Spleen (tissue), 11 donors: ENCODE results near the gene OR13C4. TPM values are rescaled to one million over a fixed set of nuclear protein-coding genes. Genes with fewer than 3 reads are reported as not detected.

Source experiments
- DNase-seq: peaks from one replicate; pipeline ENCODE4 v3.0.0-alpha.2; 2020
- H3K27ac ChIP-seq, 8 donors: fragments of 200-600 bp; sonication (generic) in 7 of 8; 1 replicate in 4 of 8; 2 replicates in 4 of 8; pipeline versions ENCODE4 v1.5.0 to v1.8.0; 2016 to 2021; ENCODE audit warnings: inconsistent platforms in 4 of 8, mild to moderate bottlenecking in 4 of 8, moderate library complexity in 1 of 8
- H3K27me3 ChIP-seq, 7 donors: fragments of 200-600 bp; sonication (generic) in 6 of 7; replicated peaks in 1 of 7; 1 replicate in 4 of 7; 2 replicates in 3 of 7; pipeline versions ENCODE4 v1.5.0 to v1.8.0; 2016 to 2021; ENCODE audit warnings: inconsistent platforms in 3 of 7, mild to moderate bottlenecking in 1 of 7
- H3K36me3 ChIP-seq, 6 donors: fragments of 200-600 bp; sonication (generic) in 5 of 6; 1 replicate in 4 of 6; 2 replicates in 2 of 6; pipeline versions ENCODE4 v1.5.0 to v1.8.0; 2016 to 2021; ENCODE audit warnings: inconsistent platforms in 2 of 6
- H3K4me1 ChIP-seq, 6 donors: fragments of 200-600 bp; sonication (generic) in 5 of 6; 1 replicate in 3 of 6; 2 replicates in 3 of 6; pipeline versions ENCODE4 v1.5.0 to v1.8.0; 2016 to 2021; ENCODE audit warnings: inconsistent platforms in 3 of 6
- H3K4me3 ChIP-seq, 8 donors: fragments of 200-600 bp; sonication (generic) in 7 of 8; 1 replicate in 4 of 8; 2 replicates in 4 of 8; pipeline versions ENCODE4 v1.5.0 to v1.8.0; 2016 to 2021; ENCODE audit warnings: inconsistent platforms in 4 of 8, mild to moderate bottlenecking in 4 of 8, moderate library complexity in 2 of 8
- H3K9me3 ChIP-seq, 8 donors: fragments of 200-600 bp; sonication (generic) in 7 of 8; 1 replicate in 4 of 8; 2 replicates in 4 of 8; pipeline versions ENCODE4 v1.5.0 to v1.8.0; 2016 to 2021; ENCODE audit warnings: inconsistent platforms in 4 of 8
- POLR2A ChIP-seq, 3 donors: fragments of 450-650 bp; IDR thresholded peaks; one replicate each; pipeline ENCODE4 v1.5.1; 2017; ENCODE audit warnings: antibody characterized with exemption in 3 of 3, mild to moderate bottlenecking in 1 of 3
- POLR2AphosphoS5 ChIP-seq, 3 donors: sonication (generic); formaldehyde crosslinking; IDR thresholded peaks; one replicate each; pipeline ENCODE4 v1.5.1; 2017; ENCODE audit warnings: antibody characterized with exemption in 3 of 3
- WGBS, 5 donors: extraction: QIAGEN DNeasy Blood & Tissue Kit in 3 of 5; methylation state at CpG; one replicate each; pipeline versions ENCODE4 v1.1.5 to v1.1.7; 2013 to 2018; 5-methylcytosine and 5-hydroxymethylcytosine counted together
- intact Hi-C: fragments of 100-400 bp; cut with DNase I; formaldehyde crosslinking; loops from one replicate; pipeline ENCODE4 v1.15.0; 2023; ENCODE audit warnings: low total_unique reads
- polyA plus RNA-seq, 3 donors: library from polyadenylated mRNA; stranded (reverse); fragments of 200-250 nt; gene quantifications; one replicate each; pipeline ENCODE4 v1.2.1, GENCODE V29; 2013
- total RNA-seq, 7 donors: library from RNA; depleted of rRNA in 3 of 7; stranded (reverse); fragments of >200 nt in 3 of 7; fragmentation: NEBNext Ultra II Directional in 4 of 7; extraction: Animal tissue kit (Norgen Biotek cat#: 25700) in 4 of 7; gene quantifications; one replicate each; pipeline versions ENCODE4 v1.1.0 to v1.2.1, GENCODE V29; 2016 to 2021
- TF ChIP-seq, protein P1 (sequence below), 11 experiments: fragments of 200-600 bp in 7 of 11; fragments of 450-650 bp in 4 of 11; sonication (generic) in 4 of 11; IDR thresholded peaks in 8 of 11; conservative IDR thresholded peaks in 3 of 11; 1 replicate in 7 of 11; 2 replicates in 4 of 11; pipeline versions ENCODE4 v1.4.0 to v1.8.0; 2016 to 2021; ENCODE audit warnings: antibody characterized with exemption in 11 of 11, inconsistent platforms in 4 of 11, mild to moderate bottlenecking in 1 of 11
- donor health status: healthy with polysubstance abuse.
- donor health status: DM: no; HTN: no; CAD: no; lungs with moderate emphysema.
- donor health status: DM: no; HTN: no; CAD: no.
- donor health status: Bipolar disorder and iron deficiency.
- donor health status: healthy.
- donor health status: DM: no; HTN: no; CAD: no.
- donor health status: DM: yes; HTN: yes; CAD: no.

The OR13C4 gene
- total and polyA plus RNA-seq, 10 donors = not detected

GRCh38 chr9:104506565-104506964 lies 20.4 kb downstream of the OR13C4 start:
- intact Hi-C loops = no loop called here
- Histone ChIP-seq H3K36me3 (no peaks in the 10 kb centered on the region), H3K4me1 (no peaks in the 10 kb centered on the region), H3K4me3 (no peak overlapping the region), H3K27ac (no peak overlapping the region), H3K27me3 (no peaks in the 10 kb centered on the region), H3K9me3 (no peaks in the 10 kb centered on the region)
- no peak for DNase-seq
- TF ChIP-seq POLR2AphosphoS5 (IDR thresholded peaks at IDR 0.05) (no peak), POLR2A (IDR thresholded peaks at IDR 0.05) (no peak)
- TF ChIP-seq, protein P1, sequence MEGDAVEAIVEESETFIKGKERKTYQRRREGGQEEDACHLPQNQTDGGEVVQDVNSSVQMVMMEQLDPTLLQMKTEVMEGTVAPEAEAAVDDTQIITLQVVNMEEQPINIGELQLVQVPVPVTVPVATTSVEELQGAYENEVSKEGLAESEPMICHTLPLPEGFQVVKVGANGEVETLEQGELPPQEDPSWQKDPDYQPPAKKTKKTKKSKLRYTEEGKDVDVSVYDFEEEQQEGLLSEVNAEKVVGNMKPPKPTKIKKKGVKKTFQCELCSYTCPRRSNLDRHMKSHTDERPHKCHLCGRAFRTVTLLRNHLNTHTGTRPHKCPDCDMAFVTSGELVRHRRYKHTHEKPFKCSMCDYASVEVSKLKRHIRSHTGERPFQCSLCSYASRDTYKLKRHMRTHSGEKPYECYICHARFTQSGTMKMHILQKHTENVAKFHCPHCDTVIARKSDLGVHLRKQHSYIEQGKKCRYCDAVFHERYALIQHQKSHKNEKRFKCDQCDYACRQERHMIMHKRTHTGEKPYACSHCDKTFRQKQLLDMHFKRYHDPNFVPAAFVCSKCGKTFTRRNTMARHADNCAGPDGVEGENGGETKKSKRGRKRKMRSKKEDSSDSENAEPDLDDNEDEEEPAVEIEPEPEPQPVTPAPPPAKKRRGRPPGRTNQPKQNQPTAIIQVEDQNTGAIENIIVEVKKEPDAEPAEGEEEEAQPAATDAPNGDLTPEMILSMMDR (IDR thresholded peaks at IDR 0.05 in 8 of 11, conservative IDR thresholded peaks at IDR 0.05 in 3 of 11) = no peak

DNA sequence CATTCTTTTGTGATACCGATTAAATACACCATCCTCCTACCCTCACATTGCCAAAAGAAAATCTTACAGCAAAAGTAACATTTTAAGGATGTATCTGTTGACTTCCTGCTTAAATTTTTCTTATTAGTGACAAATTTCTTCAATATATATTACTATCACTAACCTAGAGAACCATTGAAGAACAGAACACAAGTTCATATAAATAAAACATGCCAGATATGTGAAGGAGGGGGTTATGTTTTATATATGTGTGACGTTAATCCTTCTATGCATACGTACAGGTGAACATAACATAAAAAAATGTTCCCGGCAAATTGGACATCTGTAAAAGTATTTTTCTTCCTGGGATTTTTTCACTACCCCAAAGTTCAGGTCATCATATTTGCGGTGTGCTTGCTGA lies 23.0 kb downstream of the OR13C4 start, which contains the start of gene OR13F1:
Gene OR13F1, plus strand, starts transcription at position 301 of the 400 bp plus-strand sequence. Its CDS starts 0 bp downstream, at position 301.
- H3K4me1 ChIP-seq = no peaks in the 10 kb centered on the region
- H3K9me3 ChIP-seq = no peaks in the 10 kb centered on the region
- H3K4me3 ChIP-seq = no peak within 1 kb of the TSS
- no peak within 1 kb of the TSS for H3K27ac ChIP-seq
- H3K36me3 ChIP-seq = no peaks in the 10 kb centered on the region
- TF ChIP-seq, protein P1 (IDR thresholded peaks at IDR 0.05 in 8 of 11, conservative IDR thresholded peaks at IDR 0.05 in 3 of 11) = no peak
- TF ChIP-seq POLR2A (IDR thresholded peaks at IDR 0.05) (no peak), POLR2AphosphoS5 (IDR thresholded peaks at IDR 0.05) (no peak)
- intact Hi-C loops = no loop called here
- no peaks in the 10 kb centered on the region for H3K27me3 ChIP-seq
- DNase-seq = no peak
- WGBS, 5 donors = 85 to 94% (median 90%) methylated on average over 5 of the region's 5 CpGs

DNA sequence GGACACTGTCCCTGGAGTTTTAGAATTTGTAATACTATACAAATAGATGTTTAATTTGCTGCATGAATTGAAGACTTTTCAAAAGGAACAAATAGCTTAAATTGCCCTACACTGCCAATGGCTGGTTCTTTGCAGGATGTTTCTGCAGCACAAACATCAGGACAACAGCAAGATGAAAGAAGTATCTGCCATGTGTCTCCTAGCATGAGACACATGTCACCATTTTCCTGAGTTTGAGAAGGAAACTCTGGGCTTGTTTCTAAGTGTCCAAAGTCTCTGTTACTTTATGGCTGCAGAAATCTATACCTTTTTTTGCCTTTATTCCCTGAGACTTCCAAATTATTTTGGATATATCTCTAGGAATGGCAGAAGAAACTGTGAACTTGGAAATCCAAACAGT lies 23.6 kb downstream of the OR13C4 start:
- no peaks in the 10 kb centered on the region for H3K4me1 ChIP-seq
- H3K36me3 ChIP-seq = no peaks in the 10 kb centered on the region
- H3K4me3 ChIP-seq = no peak overlapping the region
- TF ChIP-seq, protein P1 (IDR thresholded peaks at IDR 0.05 in 8 of 11, conservative IDR thresholded peaks at IDR 0.05 in 3 of 11) = no peak
- no peak for TF ChIP-seq POLR2A (IDR thresholded peaks at IDR 0.05)
- TF ChIP-seq POLR2AphosphoS5 (IDR thresholded peaks at IDR 0.05) = no peak
- no peaks in the 10 kb centered on the region for H3K27me3 ChIP-seq
- intact Hi-C loops = no loop called here
- no peaks in the 10 kb centered on the region for H3K9me3 ChIP-seq
- no peak for DNase-seq
- H3K27ac ChIP-seq = no peak overlapping the region

DNA sequence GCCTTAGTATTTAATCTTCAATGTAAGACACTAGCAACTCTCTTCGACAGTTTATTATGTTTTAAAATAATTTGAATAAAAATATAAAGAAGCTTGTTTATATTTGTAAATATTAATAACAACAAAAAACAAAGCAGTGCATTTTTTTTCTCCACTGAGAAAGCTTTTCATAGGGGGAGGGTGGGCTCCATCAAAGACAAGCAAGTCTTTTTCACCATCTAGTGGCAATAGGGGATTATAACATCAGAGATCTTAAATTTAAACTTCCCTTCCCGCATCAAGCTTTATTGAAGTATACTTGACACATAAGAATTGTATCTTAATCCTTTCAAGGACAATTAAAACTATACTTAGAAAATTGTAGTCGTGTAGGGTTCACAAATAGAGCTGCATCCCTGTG lies 32.2 kb downstream of the OR13C4 start:
- no peak overlapping the region for H3K27ac ChIP-seq
- H3K27me3 ChIP-seq = no peaks in the 10 kb centered on the region
- H3K4me1 ChIP-seq = no peaks in the 10 kb centered on the region
- H3K4me3 ChIP-seq = no peak overlapping the region
- intact Hi-C loops = no loop called here
- no peak for DNase-seq
- 41 to 54% (median 46%) methylated on average over 3 of the region's 3 CpGs for WGBS, 5 donors
- H3K9me3 ChIP-seq = peaks cover 0 to under 1% (median 0%) of the 10 kb centered on the region in 8 donors
- no peaks in the 10 kb centered on the region for H3K36me3 ChIP-seq
- no peak for TF ChIP-seq POLR2A (IDR thresholded peaks at IDR 0.05)
- TF ChIP-seq, protein P1 (IDR thresholded peaks at IDR 0.05 in 8 of 11, conservative IDR thresholded peaks at IDR 0.05 in 3 of 11) = no peak
- TF ChIP-seq POLR2AphosphoS5 (IDR thresholded peaks at IDR 0.05) = no peak
